C4-2B (cell line): ENCODE data around the gene HOXD9.

Experiments
- H3K27ac ChIP-seq: fragments of 450-650 bp; 2 replicates; pipeline ENCODE4 v1.5.1; 2017
- ZFX ChIP-seq: fragments of 450-650 bp; IDR thresholded peaks from 2 replicates; pipeline ENCODE4 v1.6.1; 2017
- TF ChIP-seq, protein P1 (sequence below): fragments of 450-650 bp; conservative IDR thresholded peaks from 2 replicates; pipeline ENCODE4 v1.5.1; 2017; ENCODE audit warnings: mild to moderate bottlenecking

The HOXD9 gene

DNA sequence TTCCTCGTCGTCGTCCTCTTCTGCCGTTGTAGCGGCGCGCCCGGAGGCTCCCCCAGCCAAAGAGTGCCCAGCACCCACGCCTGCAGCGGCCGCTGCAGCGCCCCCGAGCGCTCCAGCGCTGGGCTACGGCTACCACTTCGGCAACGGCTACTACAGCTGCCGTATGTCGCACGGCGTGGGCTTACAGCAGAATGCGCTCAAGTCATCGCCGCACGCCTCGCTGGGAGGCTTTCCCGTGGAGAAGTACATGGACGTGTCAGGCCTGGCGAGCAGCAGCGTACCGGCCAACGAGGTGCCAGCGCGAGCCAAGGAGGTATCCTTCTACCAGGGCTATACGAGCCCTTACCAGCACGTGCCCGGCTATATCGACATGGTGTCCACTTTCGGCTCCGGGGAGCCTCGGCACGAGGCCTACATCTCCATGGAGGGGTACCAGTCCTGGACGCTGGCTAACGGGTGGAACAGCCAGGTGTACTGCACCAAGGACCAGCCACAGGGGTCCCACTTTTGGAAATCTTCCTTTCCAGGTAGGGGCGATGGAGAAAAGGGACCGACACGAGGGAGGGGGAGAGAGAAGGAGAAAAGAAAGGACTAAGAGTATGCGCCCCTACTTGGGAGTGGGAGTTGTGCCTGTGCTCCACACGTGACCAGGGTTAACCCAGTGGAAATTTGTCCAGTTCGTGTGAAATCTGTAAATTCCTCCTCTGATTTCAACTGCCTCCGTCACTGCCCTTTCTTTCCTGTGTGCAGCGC lies 29.2 kb upstream of the HOXD9 start:
- peak overlapping the region; percentile 34 for H3K27ac ChIP-seq
- TF ChIP-seq, protein P1, sequence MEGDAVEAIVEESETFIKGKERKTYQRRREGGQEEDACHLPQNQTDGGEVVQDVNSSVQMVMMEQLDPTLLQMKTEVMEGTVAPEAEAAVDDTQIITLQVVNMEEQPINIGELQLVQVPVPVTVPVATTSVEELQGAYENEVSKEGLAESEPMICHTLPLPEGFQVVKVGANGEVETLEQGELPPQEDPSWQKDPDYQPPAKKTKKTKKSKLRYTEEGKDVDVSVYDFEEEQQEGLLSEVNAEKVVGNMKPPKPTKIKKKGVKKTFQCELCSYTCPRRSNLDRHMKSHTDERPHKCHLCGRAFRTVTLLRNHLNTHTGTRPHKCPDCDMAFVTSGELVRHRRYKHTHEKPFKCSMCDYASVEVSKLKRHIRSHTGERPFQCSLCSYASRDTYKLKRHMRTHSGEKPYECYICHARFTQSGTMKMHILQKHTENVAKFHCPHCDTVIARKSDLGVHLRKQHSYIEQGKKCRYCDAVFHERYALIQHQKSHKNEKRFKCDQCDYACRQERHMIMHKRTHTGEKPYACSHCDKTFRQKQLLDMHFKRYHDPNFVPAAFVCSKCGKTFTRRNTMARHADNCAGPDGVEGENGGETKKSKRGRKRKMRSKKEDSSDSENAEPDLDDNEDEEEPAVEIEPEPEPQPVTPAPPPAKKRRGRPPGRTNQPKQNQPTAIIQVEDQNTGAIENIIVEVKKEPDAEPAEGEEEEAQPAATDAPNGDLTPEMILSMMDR: peak; percentile 41
- no peak for TF ChIP-seq ZFX

DNA sequence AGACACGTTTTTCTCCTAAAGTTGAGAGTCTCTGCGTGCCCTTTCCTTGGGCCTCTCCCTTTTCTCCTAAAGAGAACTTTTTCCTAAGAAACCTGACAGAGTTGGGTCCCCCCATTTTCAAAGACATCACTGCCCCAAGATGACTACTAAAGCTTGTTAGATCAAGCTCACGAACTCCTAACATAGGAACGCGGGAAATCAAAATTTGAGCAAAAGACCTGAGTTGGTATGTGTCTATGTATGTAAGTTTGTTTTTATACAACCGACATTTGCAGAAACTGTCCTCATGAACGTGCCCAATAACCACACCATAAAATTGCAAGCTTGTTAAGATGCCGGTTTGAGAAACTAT lies 28.6 kb upstream of the HOXD9 start:
- no peak overlapping the region for H3K27ac ChIP-seq
- no peak for TF ChIP-seq ZFX
- TF ChIP-seq, protein P1: no peak

DNA sequence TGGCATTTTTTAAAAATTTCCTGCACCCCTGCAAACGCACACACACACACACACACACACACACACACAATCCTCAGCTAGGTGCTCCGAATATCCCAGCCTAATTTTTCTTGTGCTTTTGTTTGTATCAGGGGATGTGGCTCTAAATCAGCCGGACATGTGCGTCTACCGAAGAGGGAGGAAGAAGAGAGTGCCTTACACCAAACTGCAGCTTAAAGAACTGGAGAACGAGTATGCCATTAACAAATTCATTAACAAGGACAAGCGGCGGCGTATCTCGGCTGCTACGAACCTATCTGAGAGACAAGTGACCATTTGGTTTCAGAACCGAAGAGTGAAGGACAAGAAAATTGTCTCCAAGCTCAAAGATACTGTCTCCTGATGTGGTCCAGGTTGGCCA lies 28.2 kb upstream of the HOXD9 start:
- H3K27ac ChIP-seq: no peak overlapping the region
- TF ChIP-seq, protein P1: no peak
- no peak for TF ChIP-seq ZFX

DNA sequence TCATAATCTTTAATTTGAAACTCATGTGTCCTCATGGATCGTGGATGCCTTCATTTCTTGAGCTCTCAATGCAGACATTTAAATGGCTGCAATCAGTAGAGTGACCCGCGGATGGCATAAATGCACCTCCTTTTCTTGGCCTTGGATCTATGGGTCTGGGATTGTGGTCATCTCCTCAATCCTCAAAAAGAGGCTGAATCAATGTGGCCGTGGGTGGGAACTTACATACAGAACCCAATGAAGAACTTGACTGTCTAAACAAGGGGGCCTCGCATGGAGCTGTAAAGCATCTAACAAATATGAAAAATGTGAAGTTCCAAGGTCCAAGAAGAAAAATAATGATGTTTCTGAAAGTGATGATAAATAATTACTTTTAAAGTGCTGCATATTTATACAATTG lies 27.1 kb upstream of the HOXD9 start:
- no peak overlapping the region for H3K27ac ChIP-seq

DNA sequence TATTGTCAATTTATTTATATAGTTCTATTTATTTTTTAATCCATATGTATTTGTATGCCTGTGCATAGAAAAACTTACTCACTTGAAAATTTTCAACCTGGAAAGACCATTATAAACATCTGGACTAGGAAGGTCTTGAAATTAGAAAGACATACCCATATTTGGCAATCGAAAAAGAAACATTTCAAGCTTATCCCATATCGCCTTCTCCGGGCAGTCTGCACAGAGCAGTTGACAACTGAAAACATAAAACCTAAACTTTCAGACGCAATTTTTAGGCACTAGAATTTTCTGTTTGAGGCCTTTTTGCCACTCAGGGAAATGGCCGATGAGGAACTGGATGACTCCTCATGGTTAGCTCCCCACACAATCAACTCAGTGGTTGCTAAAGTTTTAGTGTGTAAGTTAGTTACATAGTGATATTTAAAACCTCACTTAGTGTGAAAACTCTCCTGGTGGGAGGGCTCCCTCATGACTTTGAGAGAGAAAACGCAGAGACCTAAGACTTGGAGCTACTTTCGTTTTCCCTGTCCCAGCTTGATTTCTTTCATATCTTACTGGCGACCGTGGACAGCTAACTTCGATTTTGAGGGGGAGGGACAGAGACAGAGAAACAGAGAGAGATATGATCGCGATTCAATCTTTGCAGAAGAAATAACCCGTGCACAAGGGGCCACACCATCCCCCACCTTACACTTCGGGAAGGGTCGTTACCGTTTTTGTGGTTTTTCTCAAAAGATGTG lies 26.1 kb upstream of the HOXD9 start:
- TF ChIP-seq, protein P1: no peak
- TF ChIP-seq ZFX: no peak
- no peak overlapping the region for H3K27ac ChIP-seq

More for the DNA sequence above, 27.1 kb upstream of the HOXD9 start:
- no peak for TF ChIP-seq ZFX
- TF ChIP-seq, protein P1: no peak

DNA sequence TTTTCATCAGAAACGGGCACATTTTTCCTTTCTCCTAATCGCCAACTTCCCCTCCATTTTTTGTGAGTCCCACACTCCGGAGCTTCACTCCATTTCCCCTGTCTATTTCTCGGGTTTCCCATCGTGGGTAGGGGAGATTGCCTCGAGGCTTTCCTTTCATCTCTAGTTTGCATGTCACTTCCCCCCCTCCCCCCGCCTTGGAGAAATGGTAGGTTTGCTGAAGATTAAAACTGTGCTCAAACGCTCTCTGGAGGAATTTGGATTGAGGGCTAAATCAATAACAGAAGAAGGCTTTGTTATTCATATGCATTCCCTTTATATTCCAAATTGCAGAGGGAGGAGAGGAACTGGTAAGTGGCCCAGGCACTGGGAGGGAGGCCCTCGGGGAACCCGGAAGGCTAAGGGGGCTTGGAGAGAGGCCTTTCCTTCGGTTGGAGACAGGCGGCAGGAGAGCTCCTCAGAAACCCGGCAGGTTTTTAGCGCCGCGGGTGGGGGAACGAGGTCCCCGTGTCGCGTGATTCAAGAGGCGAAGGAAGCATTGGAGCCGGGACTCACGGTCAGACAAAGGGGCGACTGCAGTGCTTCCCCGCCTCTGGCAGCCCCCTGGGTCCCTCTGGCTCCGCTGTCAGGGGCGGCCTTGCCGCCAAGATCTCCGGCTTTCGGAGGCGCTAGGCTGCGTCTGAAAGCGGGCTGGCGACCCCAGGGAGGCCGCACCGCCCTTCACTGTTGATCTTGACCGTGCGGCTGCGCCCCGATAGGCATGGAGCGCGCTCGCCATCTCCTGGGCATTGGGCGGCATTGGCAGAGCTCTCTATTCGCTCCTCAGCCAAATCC lies 25.3 kb upstream of the HOXD9 start:
- TF ChIP-seq ZFX: no peak
- TF ChIP-seq, protein P1: peak; percentile 90
- H3K27ac ChIP-seq: peak overlapping the region; percentile 30; the same call in 1 of the 2 replicates
